ENCODE data around the gene ACOT13.

The ACOT13 gene

DNA sequence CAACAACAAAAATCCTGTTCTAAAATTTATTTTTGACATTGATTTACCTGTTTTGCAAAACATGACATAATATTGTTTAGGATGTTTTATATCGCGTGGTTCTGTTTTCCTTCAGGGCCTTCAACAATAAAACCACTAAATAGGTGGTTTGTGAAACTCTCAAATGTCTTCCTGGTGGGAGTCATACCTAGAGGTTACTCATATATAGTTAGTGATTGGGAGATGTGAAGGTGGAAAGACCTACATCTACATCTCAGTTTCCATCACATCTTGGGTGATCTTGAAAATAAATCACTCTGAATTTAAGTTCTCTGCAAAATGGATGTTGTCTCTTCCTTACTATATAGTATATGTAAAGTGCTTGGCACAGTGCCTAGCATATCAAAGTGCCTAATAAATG lies 29.2 kb downstream of the ACOT13 start:
- TF ChIP-seq CTCF (IDR thresholded peaks at IDR 0.05; ENCODE audit: borderline replicate concordance, control extremely low read depth, extremely low read depth, insufficient read depth, missing control alignments): no peak
- in situ Hi-C loops (cut with MboI; ENCODE audit: low sequenced_read_pairs, unreplicated experiment): loop anchor here (5.0 kb wide), 1 partner anchor 114 kb away; no protein-coding TSS in a partner anchor
- no peak for DNase-seq (ENCODE audit: low spot score)

DNA sequence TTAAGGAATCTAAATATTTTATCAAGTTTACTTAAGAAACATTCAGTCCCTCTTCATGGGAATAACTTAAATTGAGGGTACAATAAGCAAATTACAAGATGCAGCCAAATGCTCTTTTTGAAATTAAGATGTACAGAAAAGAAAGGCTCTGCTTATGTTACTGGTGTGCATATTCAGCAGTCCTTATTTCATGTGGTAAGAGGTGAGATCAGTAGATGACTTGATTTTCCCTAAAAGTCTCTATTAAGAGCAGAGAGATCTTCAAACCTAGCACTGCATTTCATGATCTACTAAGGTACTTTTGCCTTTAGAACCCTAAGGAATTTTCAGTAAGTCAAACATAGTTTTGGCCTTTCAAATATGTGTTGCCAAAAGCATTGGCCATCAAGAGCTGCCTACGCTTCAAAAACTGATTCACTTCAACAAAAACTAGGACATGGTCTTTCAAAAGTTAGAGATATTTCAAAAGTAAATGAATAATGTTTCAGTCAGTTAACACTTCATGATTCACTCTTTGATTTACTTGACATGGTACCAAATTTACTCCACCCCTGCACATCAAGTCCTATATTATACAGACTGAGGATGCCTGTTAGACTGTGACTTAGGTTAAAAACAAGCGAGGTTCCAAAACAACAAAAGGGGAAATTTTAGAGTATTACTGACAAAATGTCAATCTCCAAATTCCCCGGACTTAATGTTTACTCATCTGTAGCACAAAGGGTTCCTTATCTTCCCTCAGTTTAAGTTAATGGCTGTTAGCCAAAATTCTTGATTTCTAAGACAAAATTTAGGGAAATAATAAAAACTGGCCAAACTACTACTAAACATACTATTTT lies 32.9 kb downstream of the ACOT13 start:
- in situ Hi-C loops (cut with MboI; ENCODE audit: low sequenced_read_pairs, unreplicated experiment): loop anchor here (5.0 kb wide), 1 partner anchor 117 kb away; no protein-coding TSS in a partner anchor
- no peak for DNase-seq (ENCODE audit: low spot score)
- no peak for TF ChIP-seq CTCF (IDR thresholded peaks at IDR 0.05; ENCODE audit: borderline replicate concordance, control extremely low read depth, extremely low read depth, insufficient read depth, missing control alignments)

DNA sequence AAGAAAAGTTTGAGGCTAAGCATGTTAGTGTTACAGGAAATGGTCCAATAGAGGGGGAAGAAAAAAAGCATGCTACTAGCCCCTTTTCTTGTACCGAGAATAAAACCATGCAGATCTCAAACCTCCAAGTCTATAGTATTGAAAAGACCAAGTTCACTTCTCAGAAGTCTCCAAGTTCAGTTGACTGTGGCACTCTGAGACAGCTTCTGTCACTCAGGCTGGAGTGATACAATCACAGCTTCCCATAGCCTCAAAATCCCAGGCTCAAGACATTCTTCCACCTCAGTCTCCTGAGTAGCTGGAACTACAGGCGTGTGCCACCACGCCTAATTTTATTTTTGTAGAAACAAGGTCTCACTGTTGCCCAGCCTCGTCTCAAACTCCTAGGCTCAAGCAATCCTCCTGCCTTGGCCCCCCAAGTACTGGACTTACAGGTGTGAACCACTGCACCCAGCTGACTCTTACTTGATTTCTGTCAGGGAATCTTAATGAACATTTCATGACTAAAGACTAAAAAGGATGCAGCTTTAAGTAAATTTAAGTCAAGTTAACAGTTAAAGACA lies 35.9 kb downstream of the ACOT13 start:
- in situ Hi-C loops (cut with MboI; ENCODE audit: low sequenced_read_pairs, unreplicated experiment): no loop called here
- TF ChIP-seq CTCF (IDR thresholded peaks at IDR 0.05; ENCODE audit: borderline replicate concordance, control extremely low read depth, extremely low read depth, insufficient read depth, missing control alignments): no peak
- no peak for DNase-seq (ENCODE audit: low spot score)

- no peak for TF ChIP-seq CTCF (IDR thresholded peaks at IDR 0.05; ENCODE audit: borderline replicate concordance, control extremely low read depth, extremely low read depth, insufficient read depth, missing control alignments)
- DNase-seq (ENCODE audit: low spot score): no peak
- in situ Hi-C loops (cut with MboI; ENCODE audit: low sequenced_read_pairs, unreplicated experiment): no loop called here
Observed at GRCh38 chr6:24704468-24704867, 37.6 kb downstream of the ACOT13 start.

DNA sequence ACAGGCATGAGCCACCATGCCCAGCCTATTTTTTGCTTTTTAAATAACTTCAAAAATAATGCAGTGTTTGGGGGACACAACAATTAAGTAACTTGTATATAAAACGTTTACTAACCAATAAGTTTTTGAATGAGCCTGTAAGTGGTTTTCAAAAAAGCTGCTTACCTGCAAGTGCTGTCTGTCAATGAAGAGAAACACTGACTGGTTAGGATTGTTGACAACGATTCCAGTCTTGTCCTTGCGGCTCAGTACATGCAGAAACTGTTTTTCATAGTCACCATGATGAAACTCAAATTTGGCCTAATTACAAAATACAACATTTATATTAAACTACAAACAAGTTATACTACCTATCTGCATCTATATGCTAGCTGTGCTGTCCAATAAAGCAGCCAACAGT lies 41.7 kb downstream of the ACOT13 start:
- DNase-seq (ENCODE audit: low spot score): no peak
- in situ Hi-C loops (cut with MboI; ENCODE audit: low sequenced_read_pairs, unreplicated experiment): no loop called here
- TF ChIP-seq CTCF (IDR thresholded peaks at IDR 0.05; ENCODE audit: borderline replicate concordance, control extremely low read depth, extremely low read depth, insufficient read depth, missing control alignments): no peak

- no peak for DNase-seq (ENCODE audit: low spot score)
- in situ Hi-C loops (cut with MboI; ENCODE audit: low sequenced_read_pairs, unreplicated experiment): no loop called here
- no peak for TF ChIP-seq CTCF (IDR thresholded peaks at IDR 0.05; ENCODE audit: borderline replicate concordance, control extremely low read depth, extremely low read depth, insufficient read depth, missing control alignments)
Observed at GRCh38 chr6:24709014-24709711, 42.3 kb downstream of the ACOT13 start.
